Right lobe of liver (tissue), 6 donors: ENCODE results near the gene EPHB6. TPM values are rescaled to one million over a fixed set of nuclear protein-coding genes. Genes with fewer than 3 reads are reported as not detected.

Source experiments
- ATAC-seq, 4 donors: fragments of 200-7000 bp; cut with Tn5 transposase; one replicate each; pipeline ENCODE4 v1.9.1; 2020; ENCODE audit warnings: mild to moderate bottlenecking in 4 of 4, moderate library complexity in 4 of 4
- DNase-seq, 3 donors: peaks; one replicate each; pipeline ENCODE4 v3.0.0-alpha.2; 2020
- H3K27ac ChIP-seq, 3 donors: fragments of 200-600 bp; one replicate each; pipeline ENCODE4 v1.8.0; 2022
- H3K27me3 ChIP-seq, 2 donors: fragments of 200-600 bp; one replicate each; pipeline ENCODE4 v1.8.0; 2022
- H3K36me3 ChIP-seq, 4 donors: fragments of 200-600 bp; sonication (generic) in 1 of 4; one replicate each; pipeline versions ENCODE4 v1.5.1 to v1.8.0; 2017 to 2022; ENCODE audit warnings: control low read depth in 1 of 4
- H3K4me1 ChIP-seq, 4 donors: fragments of 200-600 bp; sonication (generic) in 1 of 4; one replicate each; pipeline versions ENCODE4 v1.5.1 to v1.8.0; 2017 to 2022; ENCODE audit warnings: control low read depth in 1 of 4
- H3K4me3 ChIP-seq, 3 donors: fragments of 200-600 bp; one replicate each; pipeline ENCODE4 v1.8.0; 2022
- H3K9me3 ChIP-seq, 4 donors: fragments of 200-600 bp; sonication (generic) in 1 of 4; one replicate each; pipeline versions ENCODE4 v1.5.1 to v1.8.0; 2017 to 2022; ENCODE audit warnings: control low read depth in 1 of 4
- POLR2A ChIP-seq: fragments of 450-650 bp; IDR thresholded peaks from one replicate; pipeline ENCODE4 v1.6.1; 2017; ENCODE audit warnings: antibody characterized with exemption, mild to moderate bottlenecking
- WGBS: methylation state at CpG from one replicate; pipeline ENCODE4 v1.1.6; 2018; ENCODE audit warnings: low coverage, low lambda C conversion rate; ENCODE audit not compliant: insufficient coverage; ENCODE audit errors: missing lambda C conversion rate; 5-methylcytosine and 5-hydroxymethylcytosine counted together
- intact Hi-C, 2 donors: fragments of 100-400 bp; cut with DNase I; formaldehyde crosslinking; loops; one replicate each; pipeline versions ENCODE4 v1.11.2 to v1.14.1; 2022
- total RNA-seq, 6 experiments: library from RNA; depleted of rRNA in 2 of 6; stranded (reverse); fragments of >200 nt in 2 of 6; fragmentation: NEBNext Ultra II Directional in 3 of 6; extraction: Animal tissue kit (Norgen Biotek cat#: 25700) in 3 of 6; gene quantifications; one replicate each; pipeline versions ENCODE4 v1.1.0 to v1.2.4, GENCODE V29; 2016 to 2023
- TF ChIP-seq, protein P1 (sequence below), 4 donors: fragments of 200-600 bp in 3 of 4; fragments of 450-650 bp in 1 of 4; IDR thresholded peaks; one replicate each; pipeline versions ENCODE4 v1.5.1 to v1.8.0; 2016 to 2022; ENCODE audit warnings: antibody characterized with exemption in 4 of 4, mild to moderate bottlenecking in 2 of 4
- donor health status: DM: no; HTN: yes; CAD: no.
- donor health status: DM: no; HTN: no; CAD: no.
- donor health status: DM: no; HTN: no; CAD: no.
- donor health status: DM: no; HTN: yes; CAD: no.
- donor health status: DM: no; HTN: yes; CAD: no.

The EPHB6 gene
- total RNA-seq, 6 experiments from 2014 or later, result 1.5 to 6.1 (median 3.2) TPM

DNA sequence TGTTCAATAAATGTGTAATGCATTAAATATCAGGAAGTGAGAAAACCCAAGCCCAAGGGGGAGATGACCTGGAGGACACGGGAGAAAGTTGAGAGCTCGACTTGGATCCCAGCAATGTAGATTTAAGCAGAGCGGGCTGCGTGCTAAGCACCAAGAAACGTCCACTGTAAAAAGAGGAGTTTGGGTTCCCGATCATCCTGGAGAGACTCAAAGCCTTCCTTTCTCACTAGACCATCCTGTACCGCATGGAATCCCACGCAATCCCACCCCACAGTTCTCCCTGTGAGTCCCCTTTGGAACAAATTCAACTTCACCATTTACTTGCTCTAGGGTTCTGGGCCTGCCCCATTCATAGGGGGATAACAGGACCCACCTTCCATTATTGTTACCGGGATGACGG, 28.3 kb downstream of the EPHB6 start:
- TF ChIP-seq, protein P1, sequence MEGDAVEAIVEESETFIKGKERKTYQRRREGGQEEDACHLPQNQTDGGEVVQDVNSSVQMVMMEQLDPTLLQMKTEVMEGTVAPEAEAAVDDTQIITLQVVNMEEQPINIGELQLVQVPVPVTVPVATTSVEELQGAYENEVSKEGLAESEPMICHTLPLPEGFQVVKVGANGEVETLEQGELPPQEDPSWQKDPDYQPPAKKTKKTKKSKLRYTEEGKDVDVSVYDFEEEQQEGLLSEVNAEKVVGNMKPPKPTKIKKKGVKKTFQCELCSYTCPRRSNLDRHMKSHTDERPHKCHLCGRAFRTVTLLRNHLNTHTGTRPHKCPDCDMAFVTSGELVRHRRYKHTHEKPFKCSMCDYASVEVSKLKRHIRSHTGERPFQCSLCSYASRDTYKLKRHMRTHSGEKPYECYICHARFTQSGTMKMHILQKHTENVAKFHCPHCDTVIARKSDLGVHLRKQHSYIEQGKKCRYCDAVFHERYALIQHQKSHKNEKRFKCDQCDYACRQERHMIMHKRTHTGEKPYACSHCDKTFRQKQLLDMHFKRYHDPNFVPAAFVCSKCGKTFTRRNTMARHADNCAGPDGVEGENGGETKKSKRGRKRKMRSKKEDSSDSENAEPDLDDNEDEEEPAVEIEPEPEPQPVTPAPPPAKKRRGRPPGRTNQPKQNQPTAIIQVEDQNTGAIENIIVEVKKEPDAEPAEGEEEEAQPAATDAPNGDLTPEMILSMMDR (IDR thresholded peaks at IDR 0.05), result no peak
- TF ChIP-seq POLR2A, result no peak
- no peak overlapping the region for H3K4me3 ChIP-seq
- intact Hi-C loops, result no loop called here
- 49% methylated on average over 6 of the region's 10 CpGs for WGBS
- H3K27me3 ChIP-seq, result no peaks in the 10 kb centered on the region
- no peaks in the 10 kb centered on the region for H3K9me3 ChIP-seq
- no peak for ATAC-seq
- DNase-seq, result peak in 1 of 3 donors; percentile 0
- H3K4me1 ChIP-seq, result no peaks in the 10 kb centered on the region
- no peak overlapping the region for H3K27ac ChIP-seq
- H3K36me3 ChIP-seq, result no peaks in the 10 kb centered on the region

DNA sequence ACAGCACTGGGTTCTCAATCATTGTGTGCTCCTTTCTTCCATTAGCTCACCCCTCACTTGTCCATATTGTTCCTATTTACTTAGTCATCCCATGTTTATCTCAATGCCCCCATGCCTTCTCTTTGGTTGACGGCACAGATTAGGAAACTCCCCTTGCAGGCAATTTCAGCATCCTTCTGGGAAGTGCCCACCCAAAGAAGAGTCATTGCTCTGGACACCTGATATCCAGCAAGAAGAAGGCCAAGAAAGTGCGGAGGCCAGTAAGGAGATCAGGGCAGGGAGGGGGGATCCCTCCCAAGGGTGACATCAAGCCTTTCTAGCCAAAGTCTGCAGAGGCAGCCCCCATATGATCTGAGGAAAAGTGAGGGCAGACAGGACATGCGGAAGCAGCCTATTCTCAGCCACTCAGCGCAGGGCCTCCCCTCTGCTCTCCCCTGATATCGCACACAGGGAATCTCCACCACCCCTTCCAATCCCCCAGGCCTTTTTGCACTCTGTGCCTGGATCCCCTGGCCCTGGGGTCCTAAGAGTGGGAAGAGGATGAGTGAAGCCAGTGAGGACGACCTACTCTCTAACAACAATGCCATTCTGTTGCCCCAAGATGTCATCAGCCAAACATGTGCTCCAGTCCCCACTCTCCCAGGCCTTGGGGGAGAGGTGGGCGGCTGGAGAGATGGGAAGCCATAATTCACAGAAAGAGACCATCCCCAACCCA, 28.9 kb downstream of the EPHB6 start:
- H3K27ac ChIP-seq, result no peak overlapping the region
- DNase-seq, result peak in 2 of 3 donors; percentile 17 to 22
- no peak for ATAC-seq

DNA sequence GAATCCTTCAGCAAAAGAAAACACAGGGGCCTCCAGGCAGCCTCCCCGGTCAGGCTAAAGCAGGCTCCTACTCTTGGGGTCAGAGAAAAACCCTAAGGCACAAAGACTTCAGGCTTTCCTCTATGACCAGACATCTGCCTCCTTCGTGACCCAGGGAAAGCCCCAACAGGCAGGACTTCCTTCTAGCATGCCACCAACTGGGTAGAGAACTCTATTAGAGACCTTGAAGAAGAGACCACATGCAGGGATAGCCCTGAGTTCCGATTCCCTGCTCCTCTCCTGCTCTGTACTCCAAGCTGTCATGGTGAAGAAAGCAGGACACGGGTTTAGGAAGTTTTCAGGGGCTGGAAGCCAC, 29.4 kb downstream of the EPHB6 start:
- H3K27ac ChIP-seq, result no peak overlapping the region
- DNase-seq (peak in 1 of 3 donors; percentile 16), ATAC-seq (no peak)
- H3K9me3 ChIP-seq, result no peaks in the 10 kb centered on the region
- TF ChIP-seq POLR2A, result no peak
- TF ChIP-seq, protein P1 (IDR thresholded peaks at IDR 0.05), result no peak
- no peaks in the 10 kb centered on the region for H3K4me1 ChIP-seq
- no peaks in the 10 kb centered on the region for H3K27me3 ChIP-seq
- intact Hi-C loops, result no loop called here
- no peaks in the 10 kb centered on the region for H3K36me3 ChIP-seq
- H3K4me3 ChIP-seq, result no peak overlapping the region
- WGBS, result no CpG with 5 or more reads among the region's 4 CpGs

More for the DNA sequence above, 28.9 kb downstream of the EPHB6 start:
- Histone ChIP-seq H3K4me1 (no peaks in the 10 kb centered on the region), H3K27me3 (no peaks in the 10 kb centered on the region), H3K36me3 (no peaks in the 10 kb centered on the region), H3K4me3 (no peak overlapping the region), H3K9me3 (no peaks in the 10 kb centered on the region)
- no peak for TF ChIP-seq POLR2A
- TF ChIP-seq, protein P1 (IDR thresholded peaks at IDR 0.05), result no peak
- WGBS, result 31% methylated on average over 3 of the region's 7 CpGs
- intact Hi-C loops, result no loop called here

GRCh38 chr7:142885311-142886230, 30.7 kb downstream of the EPHB6 start, which contains the start of gene TRPV6:
Gene TRPV6, minus strand, starts transcription at chr7:142885745.
- DNase-seq, result peak in 2 of 3 donors; percentile 48 to 53
- intact Hi-C loops, result no loop called here
- Histone ChIP-seq H3K4me1 (no peaks in the 10 kb centered on the region), H3K27ac (no peak within 1 kb of the TSS), H3K4me3 (no peak within 1 kb of the TSS), H3K27me3 (no peaks in the 10 kb centered on the region), H3K36me3 (no peaks in the 10 kb centered on the region), H3K9me3 (no peaks in the 10 kb centered on the region)
- 38% methylated on average over 2 of the region's 16 CpGs for WGBS
- ATAC-seq, result peak; percentile 52 to 65 (median 54)
- no peak for TF ChIP-seq POLR2A
- TF ChIP-seq, protein P1 (IDR thresholded peaks at IDR 0.05), result no peak
